UCSD-AML1 (cell line): ENCODE data around the gene F3.
"Not testable (repeated sequence)": the region's sequence is repeated elsewhere in the genome, so short reads cannot be mapped to it uniquely, and the experiment has no call there.

Source experiments
- DNase-seq: peaks from one replicate; lab custom pipeline; 2025; ENCODE audit not compliant: unreplicated experiment; lab: John Stamatoyannopoulos, UW

Gene F3

DNA sequence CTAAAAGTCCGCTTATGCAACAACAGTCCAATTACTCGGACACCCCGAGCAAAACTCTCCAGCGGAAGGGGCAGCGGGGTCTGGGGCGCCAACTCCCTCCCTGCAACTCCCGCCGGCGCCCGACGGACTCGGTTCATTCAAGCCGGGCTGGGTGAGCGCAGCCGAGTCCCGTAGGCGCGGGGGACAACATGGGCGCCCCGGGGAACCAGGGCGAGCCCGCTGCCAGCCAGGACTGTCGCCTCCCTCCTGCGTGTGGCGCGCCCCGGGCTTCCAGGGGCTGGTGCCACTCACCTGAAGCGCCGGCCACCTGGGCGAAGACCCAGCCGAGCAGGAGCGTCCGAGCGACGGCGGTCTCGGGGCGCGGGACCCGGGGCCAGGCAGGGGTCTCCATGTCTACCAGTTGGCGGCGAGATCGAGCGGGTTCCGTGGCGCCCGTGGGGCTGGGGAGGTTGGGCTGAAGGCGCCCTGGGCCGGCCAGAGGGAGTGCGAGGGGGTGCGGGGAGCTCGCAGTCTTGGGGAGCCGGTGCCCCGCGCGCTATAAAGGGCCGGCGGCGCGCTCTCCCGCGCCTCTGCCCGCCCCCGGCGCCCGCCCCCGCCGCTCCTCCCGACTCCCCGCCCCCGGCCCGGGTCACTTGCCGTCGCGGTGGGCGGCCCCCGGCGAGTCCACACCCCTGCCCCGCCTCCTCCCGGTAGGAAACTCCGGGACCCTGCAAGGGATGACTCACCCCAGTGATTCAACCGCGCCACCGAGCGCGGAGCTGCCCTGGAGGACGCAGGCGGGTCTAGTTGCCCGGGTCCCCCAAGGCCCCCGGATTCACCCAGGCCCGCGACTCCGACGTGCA is at the start of gene F3:
F3 (minus strand) TSS at position 514 of the 842 bp plus-strand sequence; CDS start at position 391, 123 bp downstream.
- DNase-seq = peak; percentile 71

DNA sequence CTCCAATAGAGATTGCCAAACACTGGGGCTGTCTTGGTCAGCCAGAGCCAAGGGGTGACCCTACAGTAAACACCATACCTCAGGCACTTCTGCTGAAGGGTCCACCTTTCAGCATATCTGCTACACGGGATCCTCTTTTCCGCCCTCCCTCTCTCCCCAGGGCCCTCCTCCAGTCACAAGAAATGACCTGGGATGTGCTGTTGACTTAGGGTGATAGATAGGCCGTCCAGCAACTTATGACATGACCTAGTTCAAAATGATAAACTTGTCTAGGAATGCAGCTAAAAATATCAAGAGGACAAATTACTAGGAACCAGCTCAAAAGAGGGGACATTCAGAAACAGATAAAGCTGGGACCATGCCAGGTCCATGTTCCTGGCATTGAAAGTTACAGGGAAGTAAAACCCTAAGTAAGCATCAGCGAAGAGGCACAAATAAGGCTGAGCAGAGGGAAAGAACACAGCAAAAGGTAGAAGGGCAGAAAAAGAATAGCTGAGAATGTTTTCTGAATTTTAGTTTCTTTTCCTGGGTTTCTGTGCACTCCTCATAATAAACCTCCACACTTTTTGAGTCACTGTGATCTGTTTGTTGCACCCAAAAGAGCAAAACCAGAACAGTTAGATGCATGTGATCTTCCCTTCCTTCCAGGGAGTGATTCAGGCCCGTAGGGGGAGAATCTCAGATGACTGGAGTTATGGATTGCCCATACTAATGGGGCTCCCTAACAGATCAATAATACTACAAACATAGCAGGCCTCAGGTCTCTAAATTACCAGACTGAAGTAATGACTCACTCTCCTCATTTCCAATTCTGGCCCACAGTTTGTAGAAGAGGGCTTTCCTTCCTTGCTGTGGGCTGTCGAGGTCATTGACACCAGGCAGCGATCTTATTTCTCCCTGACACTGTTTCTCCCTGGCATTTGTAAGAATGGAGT is 48.9 kb upstream of the F3 start:
- DNase-seq = no peak

DNA sequence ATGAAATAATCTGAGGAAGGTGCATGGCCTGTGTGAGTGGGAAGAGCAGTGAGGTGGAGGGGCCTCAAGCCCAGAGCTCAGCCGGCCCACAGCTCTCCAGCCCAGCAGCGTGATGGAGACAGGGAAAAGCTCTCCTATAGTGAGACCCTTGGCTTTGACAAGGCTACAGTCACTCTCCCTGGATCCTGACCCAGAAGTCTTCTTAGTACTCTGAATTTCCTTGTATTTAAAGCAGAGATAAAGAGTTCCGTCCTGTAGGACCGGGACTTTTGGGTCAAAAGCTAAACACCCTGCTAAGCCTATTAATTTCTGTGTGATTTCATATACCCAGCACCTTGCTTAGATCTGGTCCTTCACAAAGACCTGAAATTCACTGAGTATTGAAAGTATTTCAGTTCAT is 48.2 kb upstream of the F3 start:
- no peak for DNase-seq

DNA sequence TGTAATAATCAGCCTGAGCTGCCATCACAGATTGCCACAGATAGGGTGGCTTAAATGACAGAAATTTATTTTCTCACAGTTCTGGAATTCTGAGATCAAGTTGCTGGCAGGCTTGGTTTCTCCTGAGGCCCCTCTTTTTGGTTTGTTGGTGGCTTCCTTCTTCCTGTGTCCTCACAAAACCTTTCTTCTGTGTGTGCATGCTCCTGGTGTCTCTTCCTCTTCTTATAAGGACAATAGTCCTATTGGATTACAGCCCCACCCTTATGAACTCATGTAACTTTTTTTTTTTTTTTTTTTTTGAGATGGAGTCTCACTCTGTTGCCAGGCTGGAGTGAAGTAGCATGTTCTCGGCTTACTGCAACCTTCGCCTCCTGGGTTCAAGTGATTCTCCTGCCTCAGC is 41.0 kb upstream of the F3 start:
- DNase-seq = no peak

DNA sequence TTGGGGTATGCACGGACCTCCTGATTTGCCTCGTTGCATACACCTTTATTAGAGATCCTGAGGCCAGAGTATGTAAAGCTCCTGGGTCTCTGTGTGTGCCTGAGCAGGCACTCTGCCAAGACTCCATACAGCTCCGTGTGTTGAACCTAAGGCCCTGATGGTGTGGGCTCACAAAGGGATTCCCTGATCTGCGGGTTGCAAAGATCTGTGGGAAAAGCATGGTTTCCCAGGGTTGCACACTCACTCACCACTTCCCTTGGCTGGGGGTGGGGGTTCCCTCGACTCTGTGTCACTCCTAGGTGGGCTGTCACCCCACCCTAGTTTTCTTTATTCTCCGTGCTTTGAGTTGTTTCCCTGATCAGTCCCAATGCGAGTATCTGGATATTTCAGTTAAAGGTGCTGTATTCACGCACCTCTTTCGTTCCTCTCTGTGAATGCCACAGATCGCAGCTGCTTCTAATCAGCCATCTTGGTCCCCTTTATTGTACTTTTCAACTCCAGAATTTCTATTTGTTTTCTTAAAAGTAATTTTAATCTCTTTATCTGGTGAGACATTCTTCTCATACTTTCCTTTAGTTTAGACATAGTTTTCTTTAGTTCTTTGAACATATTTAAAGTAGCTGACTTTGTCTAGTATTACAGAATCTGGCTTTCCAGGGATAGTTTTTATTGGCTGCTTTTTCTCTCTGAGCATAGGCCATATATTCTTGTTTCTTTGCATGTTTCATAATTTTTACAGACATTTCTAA is 39.0 kb upstream of the F3 start:
- DNase-seq = no peak

DNA sequence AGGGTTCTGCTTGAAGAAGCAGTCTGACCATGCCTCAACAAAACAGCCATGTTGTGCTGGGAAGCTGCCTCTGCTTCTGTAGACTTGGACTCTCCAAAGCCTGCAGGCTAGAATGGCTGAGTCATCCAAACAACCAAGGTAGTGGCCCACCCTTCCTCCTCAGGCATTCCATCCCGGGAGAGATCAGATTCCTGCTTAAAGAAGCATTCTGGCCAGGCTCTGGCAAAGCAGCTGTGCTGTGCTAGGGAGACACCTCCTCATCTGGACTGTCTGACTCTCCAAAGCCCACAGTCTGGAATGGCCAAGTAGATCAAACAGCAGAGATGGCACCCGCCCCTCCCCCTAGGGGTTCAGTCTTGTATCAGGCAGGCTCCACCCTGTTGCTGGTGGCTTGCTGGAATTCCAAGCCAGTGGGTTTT is 38.3 kb upstream of the F3 start:
- no peak for DNase-seq

DNA sequence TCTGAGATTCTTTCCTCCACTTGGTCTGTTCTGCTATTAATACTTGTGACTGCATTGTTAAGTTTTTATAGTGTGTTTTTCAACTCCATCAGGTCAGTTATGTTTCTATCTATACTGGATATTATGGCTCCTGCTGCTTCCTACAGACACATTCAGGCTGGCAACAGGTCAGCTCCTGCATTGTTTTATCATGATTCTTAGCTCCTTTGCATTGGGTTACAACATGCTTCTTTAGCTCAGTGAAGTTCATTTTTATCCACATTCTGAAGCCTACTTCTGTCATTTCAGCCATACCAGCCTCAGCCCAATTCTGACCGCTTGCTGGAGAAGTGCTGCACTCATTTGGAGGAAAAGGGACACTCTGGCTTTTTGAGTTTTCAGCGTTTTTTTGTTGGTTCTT is 37.3 kb upstream of the F3 start:
- no peak for DNase-seq

DNA sequence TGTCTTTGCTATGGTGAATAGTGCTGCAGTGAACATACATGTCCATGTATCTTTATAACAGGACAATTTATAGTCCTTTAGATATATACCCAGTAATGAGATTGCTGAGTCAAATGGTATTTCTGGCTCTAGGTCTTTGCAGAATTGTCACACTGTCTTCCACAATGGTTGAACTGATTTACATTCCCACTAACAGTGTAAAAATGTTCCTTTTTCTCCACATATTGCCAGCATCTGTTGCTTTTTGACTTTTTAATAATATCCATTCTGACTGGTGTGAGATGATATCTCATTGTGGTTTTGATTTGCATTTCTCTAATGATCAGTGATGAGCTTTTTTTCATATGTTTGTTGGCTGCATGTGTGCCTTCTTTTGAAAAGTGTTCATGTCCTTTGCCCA is 32.4 kb upstream of the F3 start:
- not testable (repeated sequence) for DNase-seq

DNA sequence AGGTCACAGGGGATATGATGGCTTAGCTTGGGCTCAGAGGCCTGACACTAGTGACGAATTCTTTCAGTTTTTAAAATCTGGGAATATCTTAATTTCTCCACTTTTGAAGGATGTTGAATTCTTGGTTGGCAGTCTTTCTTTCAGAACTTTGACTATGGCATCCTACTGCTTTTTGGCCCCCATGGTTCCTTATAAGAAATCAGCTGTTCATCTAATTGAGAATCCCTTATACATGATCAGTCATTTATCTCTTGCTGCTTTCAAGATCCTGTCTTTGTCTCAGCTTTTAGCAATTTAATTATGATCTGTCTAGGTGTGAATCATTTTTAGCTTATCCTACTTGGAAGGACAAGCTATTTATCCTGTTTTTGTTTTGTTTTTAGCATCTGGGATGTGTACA is 31.2 kb upstream of the F3 start:
- no peak for DNase-seq

DNA sequence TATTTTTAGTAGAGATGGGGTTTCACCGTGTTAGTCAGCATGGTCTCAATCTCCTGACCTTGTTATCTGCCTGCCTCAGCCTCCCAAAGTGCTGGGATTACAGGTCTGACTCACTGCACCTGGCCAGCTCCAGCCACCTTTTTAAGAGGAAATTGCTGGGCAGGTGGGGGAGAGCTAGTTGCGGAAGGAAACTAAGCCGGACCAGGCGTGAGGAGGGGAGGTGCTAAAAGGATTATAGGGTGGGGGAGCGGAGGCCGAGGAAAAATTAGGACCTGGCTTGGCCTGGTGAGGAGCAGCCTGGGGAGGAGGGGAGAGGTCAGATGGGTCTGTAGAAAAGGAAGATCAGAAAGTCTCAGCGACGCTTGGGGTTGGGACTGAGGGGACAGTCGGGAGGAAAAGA is 29.4 kb upstream of the F3 start:
- not testable (repeated sequence) for DNase-seq

DNA sequence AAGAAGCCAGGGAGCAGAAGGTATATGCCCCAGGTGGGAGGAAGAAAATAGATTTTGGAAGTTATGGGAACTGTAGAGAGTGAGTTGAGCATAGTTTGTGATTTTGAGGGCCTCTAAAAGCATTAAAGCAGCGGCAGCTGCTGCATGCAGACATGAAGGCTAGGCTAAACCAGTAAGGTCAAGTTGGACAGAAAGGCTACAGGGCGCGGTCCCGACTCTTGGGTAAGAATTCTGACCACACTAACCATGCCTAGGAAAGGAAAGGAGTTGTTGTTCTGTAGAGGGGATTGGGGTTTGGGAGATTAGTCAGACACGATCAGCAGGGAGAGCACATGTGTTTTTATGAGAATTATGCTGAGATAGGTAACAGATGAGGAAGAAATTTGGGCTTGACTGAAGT is 27.2 kb upstream of the F3 start:
- not testable (repeated sequence) for DNase-seq

DNA sequence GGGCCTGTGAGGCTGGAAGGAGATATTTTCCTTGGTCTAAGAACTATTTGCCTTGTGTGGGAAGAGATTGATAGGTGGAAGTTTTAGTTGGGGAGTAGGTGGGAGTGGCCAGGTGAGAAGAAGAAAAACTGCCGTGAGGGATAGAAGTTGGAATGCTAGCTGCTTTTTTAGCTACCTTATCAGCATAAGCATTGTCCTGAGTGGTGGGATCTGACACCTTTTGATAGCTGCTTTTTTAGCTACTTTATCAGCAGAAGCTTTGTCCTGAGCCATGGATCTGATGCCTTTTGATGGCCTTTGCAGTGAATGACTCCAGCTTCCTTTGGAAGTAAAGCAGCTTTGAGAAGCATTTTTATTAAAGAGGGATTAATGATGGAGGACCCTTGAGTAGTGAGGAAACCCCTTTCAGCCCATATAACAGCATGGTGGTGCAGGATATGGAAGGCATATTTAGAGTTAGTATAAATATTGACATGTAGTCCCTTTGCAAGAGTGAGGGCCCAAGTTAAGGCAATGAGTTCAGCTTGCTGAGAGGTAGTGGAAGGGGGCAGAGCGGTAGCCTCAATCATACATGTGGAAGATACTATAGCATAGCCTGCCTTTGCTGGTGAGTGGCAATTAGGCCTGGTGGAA is 26.5 kb upstream of the F3 start:
- DNase-seq = not testable (repeated sequence)

DNA sequence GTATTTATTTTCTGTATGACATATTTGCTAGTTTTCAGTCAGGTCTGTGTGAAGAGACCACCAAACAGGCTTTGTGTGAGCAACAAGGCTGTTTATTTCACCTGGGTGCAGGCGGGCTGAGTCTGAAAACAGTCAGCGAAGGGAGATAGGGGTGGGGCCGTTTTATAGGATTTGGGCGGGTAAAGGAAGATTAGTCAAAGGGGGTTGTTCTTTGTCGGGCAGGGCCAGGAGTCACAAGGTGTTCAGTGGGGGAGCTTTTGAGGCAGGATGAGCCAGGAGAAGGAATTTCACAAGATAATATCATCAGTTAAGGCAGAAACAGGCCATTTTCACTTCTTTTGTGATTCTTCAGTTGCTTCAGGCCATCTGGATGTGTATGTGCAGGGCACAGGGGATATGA is 24.9 kb upstream of the F3 start:
- not testable (repeated sequence) for DNase-seq

DNA sequence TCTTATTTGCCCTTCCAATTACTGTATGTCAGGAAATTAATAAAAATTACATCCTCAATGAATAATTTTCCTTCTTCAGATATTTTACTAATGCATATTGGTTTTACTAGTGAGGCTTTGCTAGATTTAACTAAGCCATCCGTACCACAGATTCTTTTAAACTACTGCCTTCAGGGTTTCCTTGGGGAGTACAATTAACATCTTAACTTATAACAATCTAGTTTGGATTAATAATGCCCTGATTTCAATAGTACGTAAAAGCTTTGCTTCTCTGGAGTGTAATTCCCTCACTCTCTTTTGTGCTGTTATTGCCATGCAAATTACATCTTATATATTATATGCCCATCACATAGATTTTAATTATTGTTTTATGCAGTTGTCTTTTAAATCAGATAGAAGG is 24.3 kb upstream of the F3 start:
- no peak for DNase-seq

DNA sequence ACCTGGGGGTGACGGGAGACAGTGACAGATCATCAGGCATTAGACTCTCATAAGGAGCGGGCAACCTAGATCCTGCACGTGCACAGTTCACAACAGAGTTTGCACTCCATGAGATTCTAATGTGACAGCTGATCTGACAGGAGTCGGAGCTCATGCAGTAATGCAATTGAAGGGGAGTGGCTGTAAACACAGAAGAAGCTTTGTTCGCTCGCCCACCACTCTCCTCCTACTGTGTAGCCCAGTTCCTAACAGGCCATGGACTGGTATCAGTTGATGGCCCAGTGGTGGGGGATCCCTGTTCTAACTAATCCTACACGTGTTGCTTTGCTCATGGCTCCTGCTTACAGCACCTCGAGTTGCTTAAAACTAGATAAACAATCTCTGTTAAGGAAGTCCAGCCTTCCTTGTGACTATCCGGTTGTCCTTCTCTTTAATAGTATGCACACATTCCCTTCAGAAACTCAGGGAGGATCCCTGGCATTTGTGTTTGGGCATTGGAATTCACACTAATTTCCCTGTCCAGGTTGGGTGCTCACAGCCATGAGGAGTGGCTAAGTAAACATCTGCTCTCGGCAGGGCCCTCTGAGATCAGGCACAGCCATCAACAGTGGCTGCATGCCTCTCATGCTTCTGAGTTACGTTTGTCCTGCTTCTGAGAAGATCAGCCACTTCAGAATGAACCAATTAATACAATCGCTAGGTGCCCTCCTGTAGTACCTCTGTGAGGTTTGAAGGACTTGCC is 21.1 kb upstream of the F3 start:
- DNase-seq = no peak

DNA sequence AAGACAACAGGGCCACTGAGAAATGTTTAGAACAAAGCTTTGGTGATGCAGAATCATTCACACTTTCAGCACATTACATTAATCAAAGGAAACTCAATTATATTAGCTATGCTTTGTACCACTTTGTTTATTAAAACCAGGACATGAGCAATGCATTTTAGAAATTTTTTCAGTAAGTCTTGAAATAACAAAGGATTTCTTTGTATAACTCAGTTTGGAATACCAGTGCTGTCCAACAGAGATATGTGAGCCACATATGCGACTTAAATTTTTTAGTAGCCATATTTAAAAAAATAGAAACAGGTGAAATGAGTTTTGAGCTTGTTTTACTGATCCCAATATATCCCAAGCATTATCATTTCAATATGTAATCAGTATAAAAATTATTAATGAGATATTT is 18.8 kb upstream of the F3 start:
- no peak for DNase-seq

DNA sequence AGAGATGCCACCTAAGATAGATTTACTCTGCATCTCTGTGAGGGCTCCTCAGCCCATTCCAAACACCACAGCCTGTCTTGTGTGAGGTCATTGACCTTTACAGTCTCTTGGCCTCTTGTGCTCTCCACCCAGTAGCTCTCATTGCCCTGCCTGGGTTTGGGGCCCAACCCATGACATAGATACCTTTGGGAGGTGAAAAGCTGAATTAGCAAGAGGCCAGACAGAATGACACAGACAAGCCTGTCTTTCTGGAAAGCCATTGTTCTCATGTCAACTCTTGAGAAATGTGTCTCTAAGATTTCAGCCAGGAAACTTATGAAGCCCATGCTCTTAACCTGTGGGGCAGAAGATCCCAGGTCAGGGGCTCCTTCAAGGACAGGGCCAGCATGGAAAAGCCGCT is 18.4 kb upstream of the F3 start:
- no peak for DNase-seq

DNA sequence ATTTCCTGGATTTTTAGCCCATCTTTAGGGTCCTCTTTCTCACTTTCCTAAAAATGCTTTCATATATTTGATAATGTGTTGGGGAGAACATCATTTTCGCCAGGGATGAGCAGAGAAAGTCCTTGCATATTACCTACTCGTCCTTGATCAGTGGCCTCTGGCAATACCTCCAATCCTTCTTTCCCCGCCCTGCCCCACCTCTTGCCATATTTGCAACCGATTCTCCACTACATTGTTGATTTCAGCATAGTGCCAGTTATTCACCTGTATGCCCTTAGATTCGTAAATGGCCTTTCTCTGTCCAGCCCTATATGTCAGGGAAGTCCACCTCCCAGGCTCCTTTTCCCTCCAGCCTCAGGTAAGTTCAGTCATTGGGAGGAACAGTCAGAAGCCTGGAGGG is 13.5 kb upstream of the F3 start:
- DNase-seq = no peak

DNA sequence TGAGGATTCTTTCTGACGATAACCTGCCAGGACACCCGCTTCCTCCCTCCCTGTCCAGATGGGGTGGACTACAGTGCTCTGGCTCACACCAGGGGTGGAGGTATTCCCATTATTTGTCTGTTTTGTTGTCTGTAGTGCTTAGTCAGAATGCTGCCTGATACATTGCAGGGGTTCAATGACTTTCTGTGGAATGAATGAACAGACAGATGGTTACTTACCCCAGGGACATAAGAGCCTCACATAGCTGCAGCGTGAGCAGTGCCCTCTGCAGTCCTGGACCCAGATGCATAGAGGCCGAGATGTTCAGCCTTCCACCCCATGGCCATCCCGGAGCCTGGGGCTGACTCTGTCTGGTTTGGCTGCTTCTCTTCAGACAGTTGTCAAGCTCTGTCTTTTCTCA is 13.0 kb upstream of the F3 start:
- DNase-seq = no peak

DNA sequence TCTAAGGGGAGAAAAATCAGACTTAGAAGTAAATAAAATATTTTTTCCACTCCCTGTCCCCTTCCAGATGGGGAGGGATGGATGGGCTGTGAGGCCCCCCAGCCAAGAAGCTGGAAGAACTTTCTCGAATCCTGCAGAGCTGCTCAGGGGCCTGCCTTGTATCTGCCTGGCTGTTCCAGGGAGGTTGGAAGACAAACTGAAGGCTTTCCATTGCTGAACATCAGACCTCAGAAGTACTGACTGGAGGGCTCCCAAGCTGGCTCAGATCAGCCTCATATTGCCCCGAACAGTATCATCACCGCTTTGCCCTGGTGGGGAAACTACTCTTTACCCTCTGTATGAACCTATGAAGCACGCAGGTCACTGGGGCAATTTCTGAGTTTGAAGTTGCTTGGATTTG is 12.4 kb upstream of the F3 start:
- DNase-seq = no peak
